ENCODE data around the gene DNAJA2. TPM values are rescaled to one million over a fixed set of nuclear protein-coding genes. Genes with fewer than 3 reads are reported as not detected.

DNAJA2 gene
- total and polyA plus RNA-seq, 2 of the 8 experiments (the other 6 are each of a cell fraction or from before 2014, with no cell fraction given): 9.4 to 93.8 TPM

GRCh38 chr16:46980926-46981325 is 7.5 kb upstream of the DNAJA2 start:
- POLR2A ChIA-PET (ENCODE audit: partially characterized antibody): no interaction called here

More at GRCh38 chr16:46980926-46981325, 7.5 kb upstream of the DNAJA2 start:
- Histone ChIP-seq H4K5ac (ENCODE audit: insufficient read length, low read depth, low read length) (no peak overlapping the region), H4K8ac (ENCODE audit: extremely low read depth, insufficient read depth, low read length) (no peak overlapping the region), H3K56ac (replicated peaks; ENCODE audit: insufficient read length, low read depth, low read length) (no peak overlapping the region), H2AK5ac (ENCODE audit: low read depth, low read length) (no peak overlapping the region), H2BK20ac (ENCODE audit: low read length) (no peak overlapping the region), H3K4me2 (ENCODE audit: insufficient read depth in 1 of 2, low read depth in 2 of 2, low read length in 2 of 2) (no peak overlapping the region), H3K79me2 (ENCODE audit: control insufficient read depth in 1 of 2, insufficient read depth in 2 of 2, low read length in 2 of 2) (no peaks in the 10 kb centered on the region), H3K18ac (ENCODE audit: extremely low read depth, low read length) (no peak overlapping the region), H3K9ac (replicated peaks in 1 of 4; ENCODE audit: extremely low read depth in 1 of 4, low read depth in 3 of 4, low read length in 3 of 4) (no peak overlapping the region), H3K79me1 (ENCODE audit: low read depth, low read length) (no peaks in the 10 kb centered on the region), H3K36me3 (ENCODE audit: control insufficient read depth in 2 of 4, insufficient read depth in 4 of 4, low read length in 3 of 4) (no peaks in the 10 kb centered on the region), H2BK12ac (ENCODE audit: low read depth, low read length) (no peak overlapping the region), H3K23ac (ENCODE audit: insufficient read length) (no peak overlapping the region), H4K91ac (replicated peaks; ENCODE audit: insufficient read length, low read length) (no peak overlapping the region), H4K20me1 (replicated peaks in 1 of 2; ENCODE audit: control insufficient read depth in 1 of 2, insufficient read depth in 2 of 2, low read length in 2 of 2) (no peaks in the 10 kb centered on the region), H3K9me3 (ENCODE audit: insufficient read depth in 2 of 2, low read depth in 1 of 2, low read length in 1 of 2) (no peaks in the 10 kb centered on the region), H3K4ac (replicated peaks; ENCODE audit: insufficient read length, low read depth, low read length) (no peak overlapping the region), H3K4me1 (replicated peaks in 1 of 4; ENCODE audit: control insufficient read depth in 3 of 4, insufficient read depth in 4 of 4, low read length in 3 of 4) (peaks cover 0 to 4% (median 1%) of the 10 kb centered on the region in 4 experiments; a peak in 2 of 7 replicates), H3K27me3 (replicated peaks in 1 of 4; ENCODE audit: control insufficient read depth in 3 of 4, extremely low read depth in 1 of 4, insufficient read depth in 3 of 4, low read length in 3 of 4) (no peaks in the 10 kb centered on the region), H2BK15ac (ENCODE audit: low read length) (no peak overlapping the region), H3K14ac (ENCODE audit: insufficient read length) (no peak overlapping the region), H3K4me3 (ENCODE audit: extremely low read depth in 1 of 4, insufficient read depth in 2 of 4, low read depth in 3 of 4, low read length in 4 of 4) (no peak overlapping the region), H2BK5ac (ENCODE audit: low read depth, low read length) (no peak overlapping the region), H2BK120ac (replicated peaks; ENCODE audit: low read depth, low read length) (no peak overlapping the region), H3K27ac (ENCODE audit: low read depth, low read length) (no peak overlapping the region), H3K23me2 (ENCODE audit: low read depth, low read length) (no peaks in the 10 kb centered on the region; the same call in 1 of the 2 replicates), H2AFZ (ENCODE audit: low read length) (no peak overlapping the region)
- no peak for DNase-seq (ENCODE audit: low read depth in 1 of 2, low spot score in 2 of 2)
- WGBS, 2 experiments (ENCODE audit: extremely low coverage in 1 of 2, insufficient coverage in 1 of 2, insufficient read length in 1 of 2, insufficient replicate concordance in 2 of 2, low coverage in 1 of 2, low lambda C conversion rate in 2 of 2, missing lambda C conversion rate in 1 of 2): 96% methylated on average over 1 of the region's 1 CpG; no CpG with 5 or more reads in 1 of the 2 experiments
- TF ChIP-seq SRF (IDR thresholded peaks at IDR 0.05; ENCODE audit: low read depth, low read length): no peak
- TF ChIP-seq KDM5A (IDR thresholded peaks at IDR 0.05; ENCODE audit: low read length): no peak
- TF ChIP-seq CTBP2 (IDR thresholded peaks at IDR 0.05; ENCODE audit: borderline replicate concordance, insufficient read depth, insufficient read length, low read length): no peak
- no peak for TF ChIP-seq HDAC6 (IDR thresholded peaks at IDR 0.05; ENCODE audit: low read depth, low read length)
- no peak for FAIRE-seq
- CTCF ChIA-PET (ENCODE audit: partially characterized antibody): no interaction called here

Data from H1 (cell line).